HUES48 (cell line): ENCODE results near the gene ASH1L.

Source experiments
- H3K27ac ChIP-seq: one replicate; pipeline ENCODE4 v1.7.0; 2013; ENCODE audit warnings: low read depth, low read length, inconsistent platforms
- H3K27me3 ChIP-seq: 2 replicates; pipeline ENCODE4 v1.6.1; 2013; ENCODE audit warnings: mild to moderate bottlenecking, low read length; ENCODE audit not compliant: control insufficient read depth, insufficient read depth
- H3K36me3 ChIP-seq: 2 replicates; pipeline ENCODE4 v1.6.1; 2013; ENCODE audit warnings: low read length; ENCODE audit not compliant: control insufficient read depth, insufficient read depth
- H3K4me1 ChIP-seq: 2 replicates; pipeline ENCODE4 v1.6.1; 2013; ENCODE audit warnings: mild to moderate bottlenecking, low read length; ENCODE audit not compliant: control insufficient read depth, insufficient read depth
- H3K4me3 ChIP-seq: 2 replicates; pipeline ENCODE4 v1.5.1; 2013; ENCODE audit warnings: mild to moderate bottlenecking, low read depth, low read length
- H3K9ac ChIP-seq: 2 replicates; pipeline ENCODE4 v1.6.1; 2013; ENCODE audit warnings: mild to moderate bottlenecking, low read depth, low read length, moderate library complexity
- H3K9me3 ChIP-seq: 2 replicates; pipeline ENCODE4 v1.6.1; 2013; ENCODE audit warnings: low read length; ENCODE audit not compliant: control insufficient read depth, insufficient read depth

ASH1L gene

DNA sequence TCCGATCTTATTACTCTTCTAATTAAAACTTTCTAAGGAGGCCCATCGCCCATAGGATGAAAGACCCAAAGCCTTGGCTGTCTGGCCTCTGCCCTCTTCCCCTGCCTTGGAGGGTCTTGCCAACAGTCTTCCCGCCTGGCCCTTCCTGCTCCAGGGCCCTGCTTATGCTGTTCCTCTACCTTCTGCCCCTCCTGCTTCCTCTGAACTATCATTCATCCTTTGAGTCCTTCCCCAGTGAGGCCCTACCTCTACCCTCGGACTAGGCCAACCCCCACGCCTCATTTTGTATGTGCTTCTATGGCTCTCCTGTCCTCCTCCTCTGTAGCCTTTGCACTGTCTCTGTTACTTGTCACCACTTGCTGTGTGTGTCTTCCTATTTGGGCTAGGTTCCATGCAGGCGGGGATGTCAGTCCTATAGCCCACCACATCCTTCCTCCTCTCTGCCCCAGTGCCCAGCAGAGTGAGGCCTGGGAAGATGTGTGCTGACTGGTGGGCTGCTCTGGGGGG lies 236.5 kb downstream of the ASH1L start:
- Histone ChIP-seq H3K27ac (no peak overlapping the region), H3K27me3 (peaks cover 11% of the 10 kb centered on the region), H3K4me3 (no peak overlapping the region), H3K4me1 (peaks cover 18% of the 10 kb centered on the region), H3K9ac (no peak overlapping the region), H3K36me3 (peaks cover 50% of the 10 kb centered on the region), H3K9me3 (no peaks in the 10 kb centered on the region)

DNA sequence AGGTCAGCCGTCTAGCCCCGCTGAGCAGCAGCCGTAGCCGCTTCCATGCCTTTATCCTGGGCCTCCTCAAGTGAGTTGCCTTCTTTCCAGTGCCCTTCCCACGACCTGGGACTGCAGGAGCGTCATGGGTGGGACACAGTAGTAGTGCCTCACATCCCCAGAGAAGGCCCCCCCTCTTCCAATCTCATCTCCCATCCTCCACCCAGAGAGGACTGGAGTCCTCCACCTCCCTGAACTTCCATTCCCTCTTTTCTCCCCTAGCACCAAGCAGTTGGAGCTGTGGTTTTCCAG lies 237.1 kb downstream of the ASH1L start:
- peaks cover 12% of the 10 kb centered on the region for H3K27me3 ChIP-seq
- H3K27ac ChIP-seq: peak overlapping the region; percentile 79
- H3K9me3 ChIP-seq: no peaks in the 10 kb centered on the region
- H3K4me1 ChIP-seq: peaks cover 18% of the 10 kb centered on the region
- peak overlapping the region; percentile 85 for H3K4me3 ChIP-seq
- no peak overlapping the region for H3K9ac ChIP-seq
- peaks cover 44% of the 10 kb centered on the region for H3K36me3 ChIP-seq

DNA sequence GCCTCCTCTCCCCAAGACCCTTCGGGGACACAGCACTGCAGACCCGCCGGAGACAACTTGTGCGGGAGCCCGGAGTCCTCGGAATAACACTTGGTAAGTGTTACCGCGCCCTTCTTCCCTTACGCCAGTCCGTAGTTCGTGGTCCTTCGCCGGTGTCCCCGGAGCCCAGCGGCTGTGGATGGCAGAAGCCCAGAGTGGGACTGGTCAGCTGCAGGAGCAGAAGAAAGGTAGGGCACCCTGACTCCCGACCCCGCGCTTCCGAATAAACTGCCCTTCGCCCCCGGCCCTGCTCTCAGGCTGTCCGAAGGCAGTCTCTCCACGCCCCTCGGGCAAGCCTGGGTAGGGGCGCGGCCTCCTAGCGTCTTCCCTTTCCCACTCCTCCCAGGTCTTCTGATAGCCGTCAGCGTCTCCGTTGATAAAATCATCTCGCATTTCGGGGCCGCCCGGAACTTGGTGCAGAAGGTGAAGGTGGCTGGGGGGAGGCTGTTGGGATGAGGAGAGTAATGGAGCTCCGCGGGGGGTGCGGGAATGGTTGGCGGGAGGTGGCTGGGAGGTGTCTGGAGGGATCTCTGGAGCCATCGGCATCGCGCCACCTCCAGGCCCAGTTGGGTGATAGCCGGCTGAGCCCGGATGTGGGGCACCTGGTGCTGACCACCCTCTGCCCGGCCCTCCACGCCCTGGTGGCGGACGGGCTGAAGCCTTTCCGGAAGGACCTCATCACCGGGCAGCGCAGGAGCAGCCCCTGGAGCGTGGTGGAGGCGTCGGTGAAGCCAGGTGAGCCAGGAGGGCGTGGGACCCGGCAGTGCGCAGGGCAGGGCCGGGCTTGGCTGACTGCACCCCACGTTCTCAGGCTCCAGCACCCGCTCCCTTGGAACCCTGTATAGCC lies 237.6 kb downstream of the ASH1L start:
- peaks cover 12% of the 10 kb centered on the region for H3K27me3 ChIP-seq
- H3K4me1 ChIP-seq: peaks cover 24% of the 10 kb centered on the region
- peak overlapping the region; percentile 79 for H3K27ac ChIP-seq
- H3K9ac ChIP-seq: peak overlapping the region; percentile 41; the same call in 1 of the 2 replicates
- H3K4me3 ChIP-seq: peak overlapping the region; percentile 85
- H3K9me3 ChIP-seq: no peaks in the 10 kb centered on the region
- peaks cover 39% of the 10 kb centered on the region for H3K36me3 ChIP-seq

DNA sequence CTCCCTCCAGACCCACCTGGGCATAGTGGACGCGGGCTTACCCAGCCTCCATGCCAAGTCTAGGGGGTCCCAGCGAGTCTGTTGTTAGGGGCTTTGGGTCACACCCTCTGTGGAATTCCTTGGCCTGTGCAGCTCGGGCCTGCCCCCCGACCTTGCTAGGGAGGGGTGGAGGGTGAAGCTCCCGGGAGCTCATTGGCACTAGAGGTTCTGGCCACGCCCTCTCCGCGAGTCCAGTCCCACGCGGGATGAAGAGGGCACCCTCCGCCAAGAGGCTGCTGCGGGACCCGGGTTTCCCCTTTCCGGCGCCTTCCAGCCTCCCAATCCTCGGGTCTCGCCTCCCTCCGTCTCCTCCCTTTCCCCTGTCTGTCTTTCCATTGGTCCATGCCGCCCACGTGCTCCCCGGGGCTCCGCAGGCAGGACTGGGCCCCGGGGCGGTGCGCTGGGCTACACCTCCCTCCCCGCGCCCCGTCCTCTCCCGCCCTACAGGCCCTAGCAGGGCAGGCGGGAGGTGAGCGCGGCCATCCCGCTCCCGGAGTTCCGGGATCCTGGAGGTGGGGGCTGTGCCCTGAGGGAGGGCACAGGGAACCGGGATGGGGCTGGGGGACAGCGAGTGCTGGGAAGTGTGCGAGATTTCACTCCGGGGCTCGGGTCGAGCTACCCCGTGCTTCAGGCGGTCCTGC lies 238.4 kb downstream of the ASH1L start:
- peak overlapping the region; percentile 44; the same call in 1 of the 2 replicates for H3K9ac ChIP-seq
- H3K27ac ChIP-seq: peak overlapping the region; percentile 96
- H3K36me3 ChIP-seq: peaks cover 39% of the 10 kb centered on the region

DNA sequence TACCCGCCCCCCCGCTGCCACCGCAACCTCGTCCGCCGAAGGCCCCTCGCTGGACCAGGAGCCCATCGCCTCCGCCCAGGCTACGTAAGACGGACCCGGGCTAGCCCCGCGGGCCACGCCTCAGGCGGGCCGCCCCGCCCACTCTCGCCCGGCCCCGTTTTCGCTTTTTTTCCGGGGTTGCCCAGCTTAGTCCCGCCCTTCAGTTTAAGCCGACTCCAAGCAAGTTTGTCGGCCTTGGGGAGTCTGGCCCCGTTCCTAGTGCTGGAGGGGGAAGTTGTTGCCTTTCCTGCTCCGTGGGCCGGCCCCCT lies 238.9 kb downstream of the ASH1L start:
- Histone ChIP-seq H3K27me3 (peaks cover 12% of the 10 kb centered on the region), H3K36me3 (peaks cover 40% of the 10 kb centered on the region), H3K27ac (peak overlapping the region; percentile 96), H3K9ac (peak overlapping the region; percentile 44; the same call in 1 of the 2 replicates), H3K9me3 (no peaks in the 10 kb centered on the region), H3K4me1 (peaks cover 24% of the 10 kb centered on the region), H3K4me3 (peak overlapping the region; percentile 85)

More for the DNA sequence above, 238.4 kb downstream of the ASH1L start:
- H3K4me3 ChIP-seq: peak overlapping the region; percentile 85
- peaks cover 12% of the 10 kb centered on the region for H3K27me3 ChIP-seq
- H3K9me3 ChIP-seq: no peaks in the 10 kb centered on the region
- H3K4me1 ChIP-seq: peaks cover 24% of the 10 kb centered on the region

DNA sequence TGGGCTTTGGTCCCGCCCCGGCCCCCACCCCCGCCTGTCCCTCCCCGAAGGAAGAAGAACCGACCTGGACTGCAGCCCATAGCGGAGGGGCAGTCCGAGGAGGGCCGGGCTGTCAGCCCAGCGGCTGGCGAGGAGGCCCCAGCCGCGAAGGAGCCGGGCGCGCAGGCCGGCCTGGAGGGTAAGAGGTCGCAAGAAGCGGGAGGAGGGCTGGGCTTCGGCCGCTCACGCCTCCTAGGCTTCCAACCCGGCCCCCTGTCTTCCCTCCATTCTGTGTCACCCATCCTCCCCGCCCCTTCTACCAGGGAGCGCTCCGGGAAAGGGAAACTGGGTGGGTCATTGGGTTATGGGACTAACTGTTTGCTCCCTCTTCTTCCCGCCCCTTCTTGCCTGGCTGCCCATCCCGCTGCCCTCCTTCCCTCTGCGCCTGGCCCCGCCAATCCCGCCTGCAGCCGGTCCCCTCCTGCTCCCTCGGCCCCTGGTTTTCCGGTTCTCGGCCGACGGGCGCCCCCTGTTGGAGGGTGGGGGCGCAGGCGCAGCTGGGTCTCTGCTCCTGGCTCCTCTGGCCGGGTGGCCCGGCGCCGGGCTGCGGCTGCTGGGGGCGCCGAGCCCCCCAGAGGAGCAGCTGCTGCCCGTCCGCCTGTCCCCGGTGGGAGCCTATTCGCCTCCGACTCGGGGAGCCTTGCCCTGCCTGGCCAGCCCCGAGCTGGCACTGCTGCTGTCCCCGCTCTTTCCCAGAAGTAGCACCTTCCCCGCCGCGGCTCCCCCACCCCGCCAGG lies 239.5 kb downstream of the ASH1L start:
- H3K36me3 ChIP-seq: peaks cover 41% of the 10 kb centered on the region
- no peaks in the 10 kb centered on the region for H3K9me3 ChIP-seq
- H3K4me1 ChIP-seq: peaks cover 24% of the 10 kb centered on the region
- H3K27me3 ChIP-seq: peaks cover 12% of the 10 kb centered on the region
- peak overlapping the region; percentile 96 for H3K27ac ChIP-seq
- H3K4me3 ChIP-seq: peak overlapping the region; percentile 85
- H3K9ac ChIP-seq: no peak overlapping the region

DNA sequence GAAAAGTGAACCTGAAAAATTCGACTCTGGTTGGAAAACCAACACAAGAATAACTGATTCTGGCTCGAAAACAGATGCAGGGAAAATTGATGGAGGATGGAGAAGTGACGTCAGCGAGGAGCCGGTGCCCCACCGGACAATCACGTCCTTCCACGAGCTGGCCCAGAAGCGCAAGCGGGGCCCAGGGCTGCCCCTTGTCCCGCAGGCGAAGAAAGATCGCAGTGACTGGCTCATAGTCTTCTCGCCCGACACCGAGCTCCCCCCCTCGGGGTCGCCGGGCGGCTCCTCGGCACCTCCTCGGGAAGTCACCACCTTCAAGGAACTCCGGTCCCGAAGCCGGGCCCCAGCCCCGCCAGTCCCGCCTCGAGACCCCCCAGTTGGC lies 240.0 kb downstream of the ASH1L start:
- Histone ChIP-seq H3K9me3 (no peaks in the 10 kb centered on the region), H3K9ac (no peak overlapping the region), H3K27ac (peak overlapping the region; percentile 96), H3K36me3 (peaks cover 41% of the 10 kb centered on the region), H3K4me3 (peak overlapping the region; percentile 85), H3K27me3 (peaks cover 12% of the 10 kb centered on the region), H3K4me1 (peaks cover 24% of the 10 kb centered on the region)

DNA sequence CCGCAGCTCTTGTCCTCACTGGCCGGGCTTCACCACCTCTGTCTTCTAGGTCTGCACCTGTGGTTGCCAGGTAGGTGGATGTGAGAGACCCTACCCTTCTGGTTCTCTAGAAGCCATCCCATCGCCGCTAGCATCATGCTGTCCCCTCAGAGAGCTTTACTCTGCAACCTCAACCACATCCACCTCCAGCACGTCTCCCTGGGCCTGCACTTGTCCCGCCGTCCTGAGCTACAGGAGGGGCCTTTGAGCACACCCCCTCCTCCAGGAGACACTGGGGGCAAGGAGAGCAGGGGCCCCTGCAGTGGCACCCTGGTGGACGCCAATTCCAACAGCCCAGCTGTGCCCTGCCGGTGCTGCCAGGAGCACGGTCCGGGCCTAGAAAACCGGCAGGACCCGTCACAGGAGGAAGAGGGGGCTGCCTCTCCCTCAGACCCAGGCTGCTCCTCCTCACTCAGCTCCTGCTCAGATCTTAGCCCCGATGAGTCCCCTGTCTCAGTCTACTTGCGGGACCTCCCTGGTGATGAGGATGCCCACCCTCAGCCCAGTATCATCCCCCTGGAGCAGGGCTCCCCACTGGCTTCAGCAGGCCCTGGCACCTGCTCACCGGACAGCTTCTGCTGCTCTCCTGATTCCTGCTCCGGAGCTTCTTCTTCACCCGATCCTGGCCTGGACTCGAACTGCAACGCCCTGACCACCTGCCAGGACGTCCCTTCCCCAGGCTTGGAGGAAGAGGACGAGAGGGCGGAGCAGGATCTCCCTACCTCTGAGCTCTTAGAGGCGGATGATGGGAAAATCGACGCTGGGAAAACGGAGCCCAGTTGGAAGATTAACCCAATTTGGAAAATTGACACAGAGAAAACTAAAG lies 240.7 kb downstream of the ASH1L start:
- Histone ChIP-seq H3K27me3 (peaks cover 12% of the 10 kb centered on the region), H3K36me3 (peaks cover 39% of the 10 kb centered on the region), H3K4me3 (peak overlapping the region; percentile 86), H3K9me3 (no peaks in the 10 kb centered on the region), H3K4me1 (peaks cover 24% of the 10 kb centered on the region), H3K27ac (no peak overlapping the region), H3K9ac (no peak overlapping the region)

DNA sequence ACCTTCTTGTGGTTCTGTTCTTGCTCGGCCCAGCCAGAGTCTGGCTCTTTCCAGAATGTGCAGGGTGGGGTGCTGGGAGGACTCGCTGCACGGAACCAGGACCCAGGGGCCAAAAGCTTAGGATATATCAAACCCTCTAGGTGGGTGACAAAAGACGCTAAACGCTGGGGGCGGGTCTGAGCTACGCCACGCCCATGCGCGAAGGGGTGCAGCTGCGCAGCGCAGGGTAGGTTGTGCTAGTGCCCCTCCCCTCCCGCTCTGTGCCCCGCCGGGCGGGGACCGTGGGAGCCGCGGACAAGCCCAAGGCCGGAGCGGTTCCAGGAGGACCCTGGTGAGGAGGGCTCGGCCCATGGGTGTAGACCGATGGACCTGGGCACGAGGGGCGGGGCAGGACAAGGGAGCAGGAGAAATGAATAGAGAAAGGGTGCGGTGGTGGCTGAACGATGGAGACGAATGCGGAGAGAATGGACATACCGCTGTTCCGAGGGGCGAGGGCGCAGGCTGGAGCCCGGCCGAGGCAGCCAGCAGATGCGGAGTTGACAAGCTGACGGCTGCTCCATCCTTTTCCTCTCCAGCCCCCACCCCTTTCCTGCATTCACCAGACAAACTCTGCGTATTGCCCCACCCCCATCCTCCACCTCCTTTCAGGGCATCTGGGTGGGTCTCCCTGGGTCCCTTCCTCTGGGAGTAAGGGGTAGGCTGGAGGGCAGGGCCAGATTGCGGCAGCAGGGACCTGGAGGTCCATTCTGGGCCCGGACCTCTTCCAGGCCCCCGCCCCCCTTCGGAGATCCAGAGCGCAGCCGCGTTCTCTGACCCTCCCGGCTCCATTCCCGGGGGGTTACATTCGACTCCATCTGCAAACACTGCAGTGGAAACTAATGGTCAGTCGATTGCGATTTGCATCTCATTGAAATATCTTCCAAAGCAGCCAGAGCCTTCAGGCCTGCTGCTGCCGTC lies 241.7 kb downstream of the ASH1L start, which contains the start of gene RUSC1:
TSS of gene RUSC1 (plus strand) at position 234 of the 957 bp plus-strand sequence. CDS start 880 bp downstream, outside the sequence.
- Histone ChIP-seq H3K27me3 (peaks cover 12% of the 10 kb centered on the region), H3K27ac (peak within 1 kb of the TSS; percentile 17), H3K4me1 (peaks cover 24% of the 10 kb centered on the region), H3K9me3 (no peaks in the 10 kb centered on the region), H3K36me3 (peaks cover 37% of the 10 kb centered on the region), H3K9ac (no peak within 1 kb of the TSS), H3K4me3 (peak within 1 kb of the TSS; percentile 86)
